DND-41 (cell line): ENCODE measurements around the gene CYB561D2.

ENCODE experiments used
- ATAC-seq: fragments of 200-7000 bp; cut with Tn5 transposase; 3 replicates; pipeline ENCODE4 v1.9.1; 2021; ENCODE audit warnings: low read depth; ENCODE audit not compliant: insufficient read depth
- DNase-seq: peaks from one replicate; pipeline ENCODE4 v3.0.0-alpha.2; 2020
- H2AFZ ChIP-seq: 2 replicates; pipeline ENCODE4 v1.6.0; 2012; ENCODE audit warnings: low read depth, low read length
- H3K27ac ChIP-seq: 2 replicates; pipeline ENCODE4 v1.5.1; 2012; ENCODE audit warnings: low read length, inconsistent platforms
- H3K27me3 ChIP-seq: fragments of 200-600 bp; sonication (generic); 2 replicates; pipeline ENCODE4 v1.6.0; 2012; ENCODE audit warnings: low read length, mild to moderate bottlenecking, inconsistent platforms; ENCODE audit not compliant: insufficient read depth, poor library complexity
- H3K36me3 ChIP-seq: 2 replicates; pipeline ENCODE4 v1.5.1; 2012; ENCODE audit warnings: low read length, inconsistent platforms; ENCODE audit not compliant: insufficient read depth
- H3K4me1 ChIP-seq: 2 replicates; pipeline ENCODE4 v1.5.1; 2012; ENCODE audit warnings: mild to moderate bottlenecking, low read length; ENCODE audit not compliant: insufficient read depth
- H3K4me2 ChIP-seq: 2 replicates; pipeline ENCODE4 v1.6.0; 2012; ENCODE audit warnings: mild to moderate bottlenecking, moderate library complexity, low read length, inconsistent platforms; ENCODE audit not compliant: insufficient read depth
- H3K4me3 ChIP-seq, 2 experiments: fragments of 200-600 bp in 1 of 2; shearing (Covaris generic) in 1 of 2; 2 replicates each; pipeline ENCODE4 v1.5.1; 2012 to 2016; ENCODE audit warnings: inconsistent platforms in 2 of 2, low read length in 2 of 2, mild to moderate bottlenecking in 2 of 2, low read depth in 1 of 2, moderate library complexity in 1 of 2
- H3K79me2 ChIP-seq: 2 replicates; pipeline ENCODE4 v1.6.0; 2012; ENCODE audit warnings: low read length, inconsistent platforms; ENCODE audit not compliant: insufficient read depth
- H3K9ac ChIP-seq: 2 replicates; pipeline ENCODE4 v1.6.0; 2012; ENCODE audit warnings: low read depth, mild to moderate bottlenecking, inconsistent platforms, low read length, moderate library complexity
- H3K9me3 ChIP-seq: 2 replicates; pipeline ENCODE4 v1.5.1; 2012; ENCODE audit warnings: low read length, moderate library complexity, mild to moderate bottlenecking, inconsistent platforms; ENCODE audit not compliant: insufficient read depth, severe bottlenecking
- H4K20me1 ChIP-seq: 2 replicates; pipeline ENCODE4 v1.6.0; 2012; ENCODE audit warnings: low read length; ENCODE audit not compliant: insufficient read depth
- CTCF ChIP-seq: IDR thresholded peaks from 2 replicates; pipeline ENCODE4 v1.5.1; 2012; ENCODE audit warnings: borderline replicate concordance, low read length, moderate library complexity, mild to moderate bottlenecking; ENCODE audit not compliant: poor library complexity, severe bottlenecking; ENCODE audit errors: extremely low read depth
- EZH2 ChIP-seq: IDR thresholded peaks from 3 replicates; pipeline ENCODE4 v1.6.1; 2012; ENCODE audit warnings: borderline replicate concordance, low read depth, mild to moderate bottlenecking, moderate library complexity, low read length, inconsistent platforms; ENCODE audit not compliant: severe bottlenecking

CYB561D2 gene

DNA sequence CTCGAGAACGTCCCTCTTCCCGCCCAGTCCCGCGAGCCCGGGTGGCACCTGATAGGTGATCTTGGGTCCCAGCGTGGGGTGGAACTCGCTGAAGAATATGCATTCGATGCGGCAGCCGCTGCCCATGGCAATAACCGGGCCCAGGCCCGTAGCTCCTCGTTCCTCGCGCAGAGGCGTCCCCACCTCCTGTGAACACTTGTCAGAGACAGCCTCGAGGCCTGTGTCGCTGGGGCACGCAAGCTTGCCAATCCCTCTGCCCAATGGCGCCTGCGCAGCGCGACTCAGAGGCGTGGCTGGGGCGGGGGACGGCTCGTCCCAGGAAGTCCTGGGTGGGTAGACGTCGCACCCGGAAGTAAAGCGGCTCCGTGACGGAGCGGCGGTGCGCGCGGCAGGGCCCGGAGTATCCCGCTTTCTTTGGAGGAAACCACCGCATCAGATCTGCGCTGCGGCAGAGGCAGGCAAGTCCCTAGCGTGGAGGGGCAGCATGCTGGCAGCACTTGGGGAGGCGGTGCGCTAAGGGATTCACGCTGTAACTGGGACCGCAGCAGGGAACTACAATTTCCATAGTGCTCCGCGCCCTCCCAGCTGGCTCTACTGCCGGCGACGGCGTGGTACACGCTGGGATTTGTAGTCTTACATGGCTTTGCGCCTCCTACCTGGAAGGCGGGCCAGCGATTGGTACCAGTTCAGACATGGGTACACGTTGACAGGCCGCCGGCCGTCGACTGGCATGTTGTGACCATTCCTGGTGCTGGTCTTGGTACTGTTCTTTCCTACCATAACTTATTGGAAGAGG, at the start of gene CYB561D2, which contains the start of gene NPRL2:
Gene CYB561D2, plus strand, starts transcription at position 336 of the 796 bp plus-strand sequence. CDS start 572 bp downstream, outside the sequence.
Gene NPRL2, minus strand, starts transcription at position 249 of the 796 bp plus-strand sequence. Its CDS starts 123 bp downstream, at position 126.
- H3K9me3 ChIP-seq, result no peaks in the 10 kb centered on the region
- ATAC-seq (peak; percentile 89), DNase-seq (peak; percentile 99)
- peaks cover 42% of the 10 kb centered on the region for H3K4me1 ChIP-seq
- peak within 1 kb of the TSS; percentile 61 for H3K9ac ChIP-seq
- H3K79me2 ChIP-seq, result peaks cover 51% of the 10 kb centered on the region
- H3K27ac ChIP-seq, result peak within 1 kb of the TSS; percentile 93
- H2AFZ ChIP-seq, result peak within 1 kb of the TSS; percentile 90
- H3K4me2 ChIP-seq, result peak within 1 kb of the TSS; percentile 89
- peak within 1 kb of the TSS; percentile 26 to 76 for H3K4me3 ChIP-seq
- no peaks in the 10 kb centered on the region for H3K27me3 ChIP-seq
- H3K36me3 ChIP-seq, result peaks cover 58% of the 10 kb centered on the region
- peaks cover 29% of the 10 kb centered on the region for H4K20me1 ChIP-seq
- TF ChIP-seq EZH2 (no peak), CTCF (no peak)

DNA sequence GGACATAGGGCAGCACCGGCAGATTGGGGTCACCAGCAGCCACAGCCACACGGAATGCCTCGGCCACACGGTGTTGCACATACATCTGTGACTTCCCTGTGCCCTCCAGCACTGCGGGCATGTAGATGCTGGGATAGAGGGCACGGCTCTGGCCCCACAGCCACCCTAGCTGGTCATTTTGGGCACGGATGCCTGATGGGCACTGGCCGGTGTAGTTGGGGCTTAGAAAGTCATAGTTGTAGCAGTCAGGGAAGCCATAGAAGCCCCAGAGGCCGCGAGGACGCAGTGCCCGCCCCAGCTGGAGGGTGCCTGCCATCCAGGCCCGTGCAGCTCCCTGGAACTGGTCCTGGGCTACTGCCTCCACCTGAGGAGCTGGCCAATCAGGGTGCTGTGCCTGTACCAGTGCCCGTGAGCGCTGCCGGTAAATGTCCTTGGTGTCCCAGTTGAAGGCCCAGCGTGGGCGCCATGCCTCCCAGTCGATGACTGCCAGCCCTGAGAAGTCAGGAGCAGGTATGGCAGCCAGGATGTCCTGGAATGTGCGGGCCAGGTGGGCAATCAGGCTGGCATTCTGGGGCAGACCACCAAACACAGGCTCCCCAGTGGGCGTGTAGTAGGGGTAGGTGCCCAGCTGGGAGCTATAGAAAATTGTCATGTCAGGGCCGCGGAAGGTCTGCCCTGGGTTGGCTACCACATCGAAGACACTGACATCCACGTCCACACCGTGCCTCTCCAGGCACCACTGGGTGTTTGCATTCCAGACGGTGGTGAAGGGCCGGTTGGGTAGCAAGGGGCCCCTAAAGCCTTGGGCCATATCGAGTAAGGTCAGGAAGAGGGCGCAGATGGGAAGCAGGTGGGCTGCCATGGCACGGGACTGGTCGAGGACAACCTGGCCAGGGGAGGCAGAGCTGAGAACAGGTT, 48.3 kb upstream of the CYB561D2 start:
- Histone ChIP-seq H3K9me3 (peaks cover 4% of the 10 kb centered on the region), H3K36me3 (peaks cover 2% of the 10 kb centered on the region; the same call in 1 of the 2 replicates), H3K9ac (no peak overlapping the region), H2AFZ (no peak overlapping the region), H3K27me3 (no peaks in the 10 kb centered on the region), H3K4me1 (peaks cover 28% of the 10 kb centered on the region), H3K27ac (no peak overlapping the region), H3K4me2 (no peak overlapping the region), H3K79me2 (peaks cover 7% of the 10 kb centered on the region; the same call in 1 of the 2 replicates), H3K4me3 (no peak overlapping the region), H4K20me1 (peaks cover 3% of the 10 kb centered on the region; the same call in 1 of the 2 replicates)
- ATAC-seq (no peak), DNase-seq (no peak)
- TF ChIP-seq CTCF (no peak), EZH2 (no peak)

DNA sequence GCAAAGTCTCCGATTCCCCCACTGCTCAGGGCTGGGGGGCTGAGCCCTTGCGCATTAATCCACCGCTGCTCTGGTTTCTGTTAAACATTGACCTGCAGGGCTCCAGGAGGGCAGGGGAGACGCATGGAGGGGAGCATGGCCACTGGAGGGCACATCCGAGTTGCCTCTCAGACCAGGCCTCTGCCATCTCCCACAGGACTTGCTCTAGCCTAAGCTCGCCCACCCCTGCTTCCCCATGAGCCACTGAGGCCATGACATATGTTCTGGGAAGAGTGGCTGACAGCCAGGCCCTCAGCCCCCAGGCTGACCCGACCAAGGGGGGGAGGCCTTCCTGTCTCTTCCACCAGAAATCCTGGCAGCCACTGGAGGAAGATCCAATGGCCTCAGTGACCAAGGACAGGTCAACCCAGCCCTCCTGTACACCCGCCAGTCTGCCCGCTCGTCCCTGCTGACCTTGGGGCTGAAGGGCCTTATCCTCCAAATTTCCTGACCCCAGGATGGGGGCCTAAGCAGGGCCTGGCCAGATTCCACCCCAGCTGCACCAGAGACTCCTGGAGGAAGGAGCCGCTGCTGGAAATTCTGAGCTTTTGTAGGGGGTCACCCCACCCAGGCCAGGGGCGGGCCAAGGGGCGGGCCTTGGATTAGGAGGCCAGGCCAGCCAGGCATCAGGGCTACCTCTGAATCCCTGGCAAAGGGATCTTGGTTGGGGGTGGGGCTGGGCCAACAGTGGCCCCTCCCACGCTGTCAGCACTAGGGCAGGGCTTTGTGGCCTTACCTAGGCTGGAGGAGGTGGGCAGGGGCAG, 47.4 kb upstream of the CYB561D2 start, which contains the start of gene HYAL1:
Gene HYAL1, minus strand, starts transcription at position 562 of the 803 bp plus-strand sequence. CDS start 618 bp downstream, outside the sequence.
- H4K20me1 ChIP-seq, result 0 out of 2 replicates have a peak, but pooled peaks cover 2% of the 10 kb centered on the region
- TF ChIP-seq CTCF (no peak), EZH2 (no peak)
- peaks cover 5% of the 10 kb centered on the region; the same call in 1 of the 2 replicates for H3K79me2 ChIP-seq
- peaks cover 10% of the 10 kb centered on the region for H3K9me3 ChIP-seq
- H2AFZ ChIP-seq, result no peak within 1 kb of the TSS
- no peak within 1 kb of the TSS for H3K4me3 ChIP-seq
- no peak for DNase-seq
- no peak within 1 kb of the TSS for H3K9ac ChIP-seq
- peaks cover 22% of the 10 kb centered on the region for H3K4me1 ChIP-seq
- no peak for ATAC-seq
- no peak within 1 kb of the TSS for H3K4me2 ChIP-seq
- H3K36me3 ChIP-seq, result no peaks in the 10 kb centered on the region
- no peak within 1 kb of the TSS for H3K27ac ChIP-seq
- no peaks in the 10 kb centered on the region for H3K27me3 ChIP-seq
